GM18951 (cell line): ENCODE data around the gene CNPY1.
"Not testable (repeated sequence)": the region's sequence is repeated elsewhere in the genome, so short reads cannot be mapped to it uniquely, and the experiment has no call there.

ENCODE experiments used
- POLR2A ChIP-seq: IDR thresholded peaks from 4 replicates; pipeline ENCODE4 v1.6.1; 2011; ENCODE audit warnings: mild to moderate bottlenecking; ENCODE audit not compliant: insufficient read length, insufficient read depth; ENCODE audit errors: extremely low read depth
- in situ Hi-C: fragments of 300-500 bp; cut with MboI; formaldehyde crosslinking; loops from one replicate; pipeline ENCODE4 v1.12.0; 2022; ENCODE audit warnings: low sequenced_read_pairs, mixed read lengths, inconsistent platforms; ENCODE audit not compliant: unreplicated experiment

The CNPY1 gene

DNA sequence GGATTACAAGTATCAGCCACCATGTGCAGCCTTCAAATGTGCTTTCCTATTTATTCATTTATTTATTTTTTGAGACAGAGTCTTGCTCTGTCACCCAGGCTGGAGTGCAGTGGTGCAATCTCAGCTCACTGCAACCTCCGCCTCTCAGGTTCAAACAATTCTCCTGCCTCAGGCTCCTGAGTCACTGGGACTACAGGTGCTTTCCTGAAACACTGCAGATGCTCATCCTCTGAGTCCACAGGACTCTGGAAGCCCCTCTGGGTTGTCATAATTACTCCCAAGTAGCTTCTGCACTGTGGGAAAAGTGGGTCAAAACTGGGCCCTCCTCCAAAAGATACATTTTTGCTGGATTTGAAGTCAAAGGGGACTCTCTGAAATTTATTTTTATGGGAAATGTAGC lies at the start of gene CNPY1:
CNPY1 (minus strand) TSS at position 111 of the 400 bp plus-strand sequence. CDS start 630 bp downstream, outside the sequence.
- in situ Hi-C loops: not testable (repeated sequence)

- no peak for TF ChIP-seq POLR2A
- in situ Hi-C loops: loop anchor here (5.0 kb wide), 1 partner anchor 172 kb away; no protein-coding TSS in a partner anchor
These were observed 48.6 kb upstream of the CNPY1 start for GRCh38 chr7:155594961-155595366.

DNA sequence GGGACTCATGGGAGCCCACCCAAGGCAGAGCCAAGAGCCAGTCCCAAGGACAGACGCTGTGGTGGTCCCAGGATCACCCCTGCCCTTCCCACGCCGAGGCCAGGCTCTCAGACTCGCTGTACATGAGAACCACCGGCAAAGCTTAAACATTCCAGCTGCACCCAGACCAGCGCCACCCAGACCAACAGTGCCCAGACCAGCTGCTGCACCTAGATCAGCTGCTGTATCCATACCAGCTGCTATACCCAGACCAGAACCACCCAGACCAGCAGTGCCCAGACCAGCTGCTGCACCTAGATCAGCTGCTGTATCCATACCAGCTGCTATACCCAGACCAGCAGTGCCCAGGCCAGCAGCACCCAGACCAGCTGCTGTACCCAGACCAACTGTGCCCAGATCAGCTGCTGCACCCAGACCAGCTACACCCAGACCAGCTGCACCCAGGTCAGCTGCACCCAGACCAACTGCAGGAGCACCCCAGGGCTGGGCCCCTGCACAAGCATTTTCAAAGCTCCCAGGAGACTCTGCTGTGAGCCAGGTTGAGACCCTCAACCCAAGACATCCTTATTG lies 47.9 kb upstream of the CNPY1 start:
- no peak for TF ChIP-seq POLR2A
- in situ Hi-C loops: no loop called here

DNA sequence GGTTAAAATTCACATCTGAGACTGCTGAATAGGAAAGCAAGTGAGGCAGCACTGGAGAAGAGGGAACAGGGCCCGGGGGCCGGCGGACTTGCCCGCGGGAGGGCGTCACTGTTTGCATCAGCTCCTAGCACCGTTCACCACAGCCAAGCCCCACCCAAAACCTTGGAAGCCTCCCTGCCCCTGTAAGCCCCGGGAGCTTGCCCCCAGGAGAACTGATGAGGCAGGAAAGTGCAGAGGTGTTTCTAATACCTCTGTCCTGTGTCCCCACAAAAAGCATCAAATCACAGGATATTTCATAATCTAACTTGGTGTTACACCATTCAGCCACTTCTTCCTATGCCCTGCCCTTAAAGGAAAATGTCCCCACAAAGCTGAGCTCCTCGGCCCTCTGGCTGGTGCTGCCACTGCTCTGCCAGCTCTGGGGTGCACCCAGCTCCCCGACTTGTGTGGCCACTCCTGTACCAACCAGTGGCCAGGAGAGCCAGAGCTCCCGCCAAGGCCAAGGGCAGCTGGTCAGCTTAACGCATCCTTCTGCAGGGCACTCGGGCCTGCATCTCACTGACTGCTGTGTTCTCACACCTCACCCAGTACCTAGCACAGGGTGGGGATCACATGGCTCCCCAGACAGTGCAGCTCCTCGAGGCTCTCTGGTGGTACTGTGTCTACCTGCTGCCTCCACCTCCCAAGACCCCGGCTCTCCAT lies 47.3 kb upstream of the CNPY1 start:
- in situ Hi-C loops: no loop called here
- TF ChIP-seq POLR2A: no peak

DNA sequence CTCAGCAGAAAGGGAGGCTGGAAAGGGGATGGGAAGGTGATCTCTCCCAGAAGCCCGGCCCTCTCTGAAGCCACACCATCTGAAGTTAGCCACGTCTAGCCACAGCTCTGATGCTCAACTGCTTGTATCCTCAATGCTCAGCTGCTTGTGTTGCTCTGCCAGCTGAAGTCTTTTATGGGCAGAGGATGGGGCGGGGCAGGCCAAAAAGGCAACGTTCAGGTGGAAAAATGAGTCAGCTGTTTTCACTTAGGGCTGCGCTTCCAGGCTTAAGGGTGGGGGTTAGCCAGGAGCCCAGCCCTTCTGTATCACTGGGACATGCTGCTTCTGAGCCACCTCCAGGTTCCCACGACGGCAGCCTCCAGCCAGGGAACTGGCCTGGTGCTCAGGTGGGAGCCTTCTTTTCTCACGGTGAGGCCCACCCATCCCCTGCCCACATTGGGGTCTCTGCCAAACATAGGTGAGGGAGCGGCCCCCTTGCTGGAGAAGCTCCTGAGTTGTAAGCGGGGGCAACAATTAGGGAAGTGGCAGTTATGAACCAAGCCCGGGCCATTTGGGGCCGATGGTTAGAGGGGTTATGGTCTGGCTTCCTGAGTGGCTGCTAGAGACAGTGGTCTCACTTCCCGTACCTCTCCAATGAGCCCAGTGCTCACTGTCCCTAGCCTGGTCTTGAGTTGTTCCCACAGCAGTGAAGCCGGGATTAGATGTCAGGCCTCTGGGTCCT lies 44.9 kb upstream of the CNPY1 start:
- TF ChIP-seq POLR2A: no peak
- in situ Hi-C loops: no loop called here

GRCh38 chr7:155590215-155591018 lies 44.1 kb upstream of the CNPY1 start:
- TF ChIP-seq POLR2A: no peak
- in situ Hi-C loops: no loop called here

DNA sequence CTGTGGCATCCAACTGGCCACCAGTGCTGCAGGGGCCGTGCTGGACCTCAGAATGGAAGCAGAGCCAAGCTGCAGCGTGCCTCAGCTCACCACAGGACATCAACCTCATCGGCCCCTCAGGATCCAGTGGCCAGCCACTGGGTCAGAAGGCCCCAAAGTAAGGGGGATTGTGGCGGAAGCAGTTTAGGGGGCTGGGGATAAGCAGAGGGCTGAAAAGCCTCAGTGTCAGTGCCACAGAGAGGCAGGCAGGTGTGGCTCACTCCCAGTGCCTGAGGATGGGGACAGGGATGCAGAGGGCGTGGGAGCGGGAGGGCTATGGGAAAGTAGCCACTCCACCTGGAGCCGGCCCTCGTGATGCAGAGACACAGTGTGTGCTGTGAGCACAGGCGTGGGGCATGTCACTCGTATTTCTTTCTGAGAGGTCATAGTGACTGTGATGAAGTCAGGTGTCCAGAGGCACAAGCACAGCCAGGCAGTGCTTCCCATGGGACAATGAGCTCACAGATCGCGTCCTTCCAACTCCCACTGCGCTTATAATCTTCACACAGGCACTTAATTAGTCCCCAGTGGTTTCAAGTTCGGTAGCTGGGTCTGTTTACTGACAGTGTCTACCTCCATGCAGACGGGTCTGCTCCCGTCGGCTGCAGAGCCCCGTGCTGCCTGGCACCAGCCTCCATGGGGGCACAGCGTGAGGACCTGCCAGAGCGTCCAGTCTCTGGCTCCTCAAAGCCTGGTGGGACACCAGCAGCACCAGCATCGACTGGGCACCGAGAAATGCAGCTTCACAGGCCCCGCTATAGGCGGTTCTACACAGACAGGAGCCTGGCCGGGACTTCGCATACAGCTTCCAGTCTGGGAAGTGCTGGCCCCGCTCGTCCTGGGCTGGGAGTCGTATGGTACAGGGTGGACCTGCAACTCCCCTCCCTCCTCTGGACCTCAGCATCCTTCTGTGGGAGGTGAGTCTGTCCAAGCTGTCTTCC lies 42.9 kb upstream of the CNPY1 start:
- in situ Hi-C loops: no loop called here
- no peak for TF ChIP-seq POLR2A

DNA sequence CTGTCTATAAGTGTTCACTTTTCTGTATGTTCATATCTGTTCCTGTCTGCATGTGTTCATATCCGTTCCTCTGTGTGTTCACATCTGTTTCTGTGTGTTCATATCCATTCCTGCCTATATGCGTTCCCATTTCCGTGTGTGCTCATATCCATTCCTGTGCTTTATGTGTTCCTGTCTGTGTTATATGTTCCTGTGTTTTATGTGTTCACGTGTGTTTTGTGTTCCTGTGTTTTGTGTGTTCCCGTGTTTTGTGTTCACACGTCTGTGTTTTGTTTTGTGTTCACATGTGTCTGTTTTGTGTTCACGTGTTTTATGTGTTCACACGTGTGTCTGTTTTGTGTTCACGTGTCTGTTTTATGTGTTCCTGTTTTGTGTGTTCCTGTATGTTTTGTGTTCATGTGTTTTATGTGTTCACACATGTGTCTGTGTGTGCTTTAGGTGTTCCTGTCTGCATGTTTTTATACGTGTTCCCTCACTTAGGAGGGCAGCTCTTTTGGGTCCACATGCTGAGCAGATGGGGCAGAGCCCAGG lies 42.2 kb upstream of the CNPY1 start:
- TF ChIP-seq POLR2A: no peak
- in situ Hi-C loops: no loop called here

DNA sequence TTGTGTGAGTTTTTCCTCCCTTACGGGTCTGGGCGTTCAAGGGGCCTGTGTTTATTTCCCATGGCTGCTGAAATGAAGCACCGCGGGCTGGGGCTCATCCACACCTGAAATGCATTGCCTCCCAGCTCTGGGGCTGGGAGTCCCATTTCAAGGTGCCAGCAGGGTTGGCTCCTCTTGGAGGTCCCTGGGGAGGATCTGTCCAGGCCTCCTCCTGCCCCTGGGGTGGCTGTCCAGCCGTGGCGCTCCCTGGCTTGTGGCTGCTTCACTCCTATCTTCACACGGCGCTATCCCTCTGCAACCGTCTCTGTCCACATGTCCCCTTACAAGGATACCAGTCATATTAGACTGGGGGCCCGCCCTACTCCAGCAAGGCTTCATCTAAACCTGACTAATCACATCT lies 41.1 kb upstream of the CNPY1 start:
- in situ Hi-C loops: no loop called here
- no peak for TF ChIP-seq POLR2A

GRCh38 chr7:155586843-155587440 lies 40.6 kb upstream of the CNPY1 start:
- no peak for TF ChIP-seq POLR2A
- in situ Hi-C loops: no loop called here

DNA sequence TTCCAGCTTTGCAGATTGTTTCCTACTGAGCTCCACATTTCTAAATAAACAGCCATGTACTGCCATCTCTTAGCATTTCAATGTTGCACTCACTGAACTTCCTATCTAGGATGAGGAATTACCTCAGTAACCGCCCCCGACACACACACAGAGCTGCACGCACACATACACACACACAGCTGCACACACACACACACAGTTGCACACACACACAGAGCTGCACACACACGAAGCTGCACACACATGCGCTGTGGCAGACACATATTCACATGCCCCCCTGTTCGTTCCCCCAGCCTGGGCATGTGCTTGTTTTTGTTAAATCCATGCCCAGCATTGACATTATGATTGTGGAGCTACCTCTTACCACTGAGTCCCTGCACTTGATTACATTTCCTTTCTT lies 39.6 kb upstream of the CNPY1 start:
- in situ Hi-C loops: no loop called here
- TF ChIP-seq POLR2A: no peak

GRCh38 chr7:155585532-155585895 lies 39.2 kb upstream of the CNPY1 start:
- TF ChIP-seq POLR2A: no peak
- in situ Hi-C loops: no loop called here
